HG03442 (cell line): Measurements from ENCODE around the gene PRELP.
"Not testable (repeated sequence)": the region's sequence is repeated elsewhere in the genome, so short reads cannot be mapped to it uniquely, and the experiment has no call there.

ENCODE experiments used
- ATAC-seq: cut with Tn5 transposase; IDR thresholded peaks from one replicate; pipeline ENCODE4 v1.9.1; 2021; ENCODE audit warnings: mild to moderate bottlenecking, moderate library complexity; ENCODE audit not compliant: unreplicated experiment

The PRELP gene

DNA sequence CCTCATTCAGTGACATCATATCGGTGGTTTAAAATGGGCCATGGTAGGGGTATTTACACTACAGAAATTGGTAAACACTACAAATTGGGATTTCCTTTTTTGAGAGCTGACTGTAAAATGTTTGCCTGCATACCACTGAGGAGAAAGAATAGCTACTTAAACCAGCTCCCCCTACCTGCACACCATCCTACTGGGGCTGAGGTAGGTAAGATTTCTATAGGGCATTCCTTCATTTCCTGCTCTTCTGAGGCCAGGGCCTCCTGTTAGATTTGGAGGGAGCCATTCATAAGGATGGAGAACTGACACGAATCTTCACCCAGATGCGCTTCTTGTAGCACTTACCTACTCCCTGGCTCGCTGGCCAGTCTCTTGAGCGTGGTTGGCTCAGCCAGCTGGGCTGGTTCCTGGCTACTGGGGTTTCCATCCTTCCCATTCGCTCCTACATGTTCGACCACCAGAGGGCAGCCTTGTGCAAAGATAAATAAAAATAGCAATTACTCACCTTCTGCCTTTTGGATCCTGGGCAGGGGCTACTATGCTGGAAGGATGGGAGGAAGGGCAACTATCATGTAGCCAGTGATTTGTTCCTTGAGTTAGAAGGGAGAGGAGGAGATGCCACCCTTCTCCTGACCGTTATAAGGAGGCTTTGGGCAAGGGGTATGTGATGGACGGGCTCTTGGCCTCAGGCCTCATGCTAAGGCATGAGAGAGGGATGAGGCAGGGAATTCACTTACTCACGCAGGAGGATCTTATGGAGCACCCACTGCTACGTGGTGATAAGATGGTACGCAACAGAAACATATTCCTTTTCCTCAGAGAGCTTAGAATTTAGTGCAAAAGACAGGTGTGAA, 29.0 kb downstream of the PRELP start:
- no peak for ATAC-seq

DNA sequence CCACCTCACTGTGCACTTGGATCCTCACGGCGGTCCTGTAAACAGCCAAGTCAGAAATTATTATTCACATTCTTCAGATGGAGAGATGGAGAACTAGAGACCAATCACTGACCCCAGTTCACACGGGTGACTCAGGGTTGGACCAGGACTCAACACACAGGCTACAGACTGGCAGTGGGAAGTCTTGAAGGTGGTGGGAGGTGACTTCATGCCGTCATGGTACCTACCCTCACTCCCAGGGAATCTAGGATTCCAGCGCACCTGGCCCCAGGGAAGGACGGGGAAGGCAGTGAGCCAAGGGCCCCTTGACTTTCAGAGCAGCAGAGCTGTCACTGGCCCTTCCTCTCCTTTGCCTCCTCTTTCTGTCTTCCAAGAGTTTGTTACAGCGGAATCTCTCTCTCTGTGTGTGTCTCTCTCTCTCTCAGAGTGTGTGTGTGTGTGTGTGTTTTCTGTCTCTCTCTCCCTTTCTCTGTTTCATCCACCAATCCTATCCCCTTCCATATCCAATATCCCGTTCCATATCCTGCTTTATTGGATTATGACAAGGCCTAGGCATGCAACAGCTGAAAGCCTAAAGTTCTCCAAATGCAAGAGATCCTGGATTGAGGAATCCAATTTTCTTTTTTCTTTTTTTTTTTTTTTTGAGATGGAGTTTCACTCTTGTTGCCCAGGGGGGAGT, 30.1 kb downstream of the PRELP start:
- no peak for ATAC-seq

DNA sequence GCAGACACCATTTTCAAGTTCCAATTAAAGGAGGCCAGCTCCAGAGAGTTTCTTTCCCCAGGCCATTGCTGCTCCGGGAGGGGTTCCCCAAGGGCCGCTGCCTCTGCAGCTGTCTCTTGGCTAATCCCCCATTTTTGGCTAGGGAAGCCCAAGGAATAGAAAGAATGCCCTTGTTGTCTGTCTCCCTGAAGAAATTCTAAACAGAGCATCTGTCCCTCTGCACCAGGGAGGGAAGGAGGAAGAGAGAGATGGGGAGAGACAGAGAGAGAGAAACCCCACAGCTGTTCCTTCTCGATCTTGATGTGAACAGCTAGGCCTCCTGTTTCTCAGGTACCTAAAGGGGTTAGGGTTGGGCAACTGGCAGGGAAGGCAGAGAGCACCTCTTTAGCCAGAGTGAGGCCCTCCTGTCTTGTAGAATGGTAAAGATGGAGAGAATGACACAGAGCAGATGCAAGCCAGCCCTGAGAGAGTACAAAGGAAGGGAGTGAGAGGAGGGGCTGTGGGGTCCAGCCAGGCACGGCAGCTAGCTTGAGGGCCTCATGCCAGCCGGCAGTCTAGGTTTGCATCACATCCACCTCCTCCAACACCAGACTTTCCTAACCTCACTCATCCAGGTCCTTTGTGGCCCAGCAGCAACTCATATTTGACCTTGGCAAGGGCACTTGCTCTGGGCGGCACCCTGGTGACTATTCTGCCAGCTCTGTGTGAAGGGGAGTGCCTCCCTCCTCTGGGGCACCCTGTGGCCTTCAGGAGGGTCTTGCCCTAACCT, 31.4 kb downstream of the PRELP start:
- no peak for ATAC-seq

DNA sequence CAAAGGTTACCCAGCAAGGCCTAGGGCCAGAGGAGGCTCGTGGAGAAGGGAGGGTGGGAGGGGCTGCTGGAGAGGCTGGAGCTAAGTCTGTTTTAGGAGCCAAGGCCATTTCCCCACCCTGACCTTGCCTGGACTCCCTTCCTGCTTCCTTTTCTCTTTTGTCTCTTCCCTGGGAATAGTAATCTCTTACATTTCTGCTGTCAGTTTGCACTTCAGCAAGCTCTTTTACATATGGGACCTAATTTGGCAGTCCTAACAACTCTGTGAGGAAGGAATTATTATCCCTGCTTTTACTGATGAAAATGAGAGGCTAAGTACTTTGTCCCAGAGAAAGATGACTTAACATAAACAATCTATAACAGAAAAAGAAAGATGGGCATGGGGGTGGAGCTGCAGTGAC, 32.2 kb downstream of the PRELP start:
- ATAC-seq = no peak

DNA sequence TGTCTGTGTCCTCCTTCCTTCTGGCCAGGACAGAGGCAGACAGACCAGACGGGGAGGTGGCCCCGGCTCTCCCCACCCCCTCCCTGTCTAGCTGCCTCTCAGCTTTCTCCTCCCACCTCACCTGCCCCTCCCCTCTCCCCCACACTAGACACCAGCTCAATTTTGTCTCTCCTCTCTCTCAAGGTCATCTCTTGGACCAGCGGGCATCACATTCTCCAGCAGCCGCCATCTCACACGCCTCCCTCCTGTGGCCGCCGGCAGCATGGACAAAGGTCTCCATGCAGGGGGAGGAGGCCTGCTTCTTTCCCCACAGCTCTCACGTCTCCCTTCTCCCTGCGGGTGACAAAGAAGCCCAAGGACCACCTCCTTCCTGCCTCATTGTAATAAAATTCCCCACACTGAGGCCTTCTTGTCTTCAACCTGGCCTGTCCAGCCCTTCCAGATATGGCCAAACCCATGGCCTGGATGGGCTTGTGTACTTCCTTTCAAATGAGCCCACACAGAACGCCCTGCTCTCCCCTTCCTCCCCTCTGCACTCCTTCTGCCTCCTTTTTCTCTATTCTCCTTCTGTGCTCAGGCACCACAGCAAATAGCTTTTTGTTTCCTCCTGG, 33.0 kb downstream of the PRELP start:
- ATAC-seq = no peak

DNA sequence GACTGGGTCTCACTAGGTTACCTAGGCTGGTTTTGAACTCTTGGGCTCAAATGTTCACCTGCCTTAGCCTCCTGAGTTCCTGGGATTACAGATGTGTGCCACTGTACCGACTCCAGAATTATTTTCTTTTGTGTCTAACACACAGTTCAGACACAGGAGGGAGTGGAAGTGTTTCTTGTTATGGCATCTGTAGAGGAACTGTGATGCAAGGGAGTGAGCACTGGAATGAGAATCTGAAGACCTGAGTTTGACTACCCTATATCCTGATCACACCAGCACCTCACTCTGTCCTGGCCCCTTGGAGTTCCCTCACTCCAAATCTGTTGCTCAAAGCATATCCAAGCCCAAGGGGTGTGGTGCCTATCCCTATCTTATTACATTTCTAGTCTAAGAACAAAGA, 33.5 kb downstream of the PRELP start:
- no peak for ATAC-seq

DNA sequence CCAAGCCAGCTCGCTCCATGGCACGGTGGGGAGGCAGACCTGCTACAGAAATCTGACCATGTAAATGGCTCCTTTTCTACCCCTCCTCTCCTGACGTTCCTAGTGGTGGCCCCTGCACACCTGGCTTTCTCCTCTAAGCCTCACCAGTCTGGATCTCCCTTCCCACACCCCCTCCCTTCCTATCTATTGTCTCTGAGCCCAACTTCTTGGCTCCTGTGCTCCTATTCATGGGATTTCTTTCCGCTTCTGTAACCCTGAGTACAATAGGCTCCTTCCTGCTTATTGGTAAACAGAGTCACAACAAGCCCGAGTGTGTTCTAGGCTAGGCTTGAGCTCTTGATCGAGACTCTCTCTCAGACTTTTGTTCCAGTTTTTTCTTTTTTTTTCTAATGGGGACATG, 35.9 kb downstream of the PRELP start:
- ATAC-seq = no peak

DNA sequence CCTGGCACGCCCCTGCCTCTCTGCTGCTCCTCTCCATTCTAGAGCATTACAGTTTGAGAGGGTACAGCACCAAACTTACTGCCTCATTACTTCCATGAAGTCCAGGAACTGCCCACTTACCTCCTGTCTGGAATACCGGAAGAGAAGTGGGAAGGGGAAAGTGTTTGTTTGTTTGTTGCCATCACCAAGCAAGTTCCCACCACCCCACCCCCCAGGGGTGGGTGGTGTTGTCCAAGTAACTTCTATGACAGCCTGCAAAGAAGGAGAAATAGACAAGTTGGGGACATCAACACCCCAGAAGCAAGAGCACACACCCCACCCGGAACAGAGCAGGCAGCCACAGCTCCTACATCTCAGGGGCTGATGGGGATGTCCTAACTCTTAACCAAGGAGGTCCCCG, 36.3 kb downstream of the PRELP start:
- no peak for ATAC-seq

DNA sequence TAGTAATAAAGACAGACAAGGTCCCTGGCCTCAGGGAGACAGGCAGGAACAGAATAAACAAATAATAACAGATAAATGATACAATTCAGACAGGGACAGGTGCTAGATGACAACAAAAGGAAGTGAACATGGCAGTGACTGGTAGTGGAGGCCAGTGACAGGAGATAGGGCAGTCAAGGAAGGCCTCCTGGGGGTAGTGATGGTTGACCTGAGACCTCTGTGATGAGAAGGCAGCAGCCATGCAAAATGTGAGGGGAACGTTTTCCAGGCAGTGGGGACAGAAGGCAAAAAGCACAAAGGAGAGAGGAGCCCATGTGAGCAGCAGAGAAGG, 36.9 kb downstream of the PRELP start:
- no peak for ATAC-seq

DNA sequence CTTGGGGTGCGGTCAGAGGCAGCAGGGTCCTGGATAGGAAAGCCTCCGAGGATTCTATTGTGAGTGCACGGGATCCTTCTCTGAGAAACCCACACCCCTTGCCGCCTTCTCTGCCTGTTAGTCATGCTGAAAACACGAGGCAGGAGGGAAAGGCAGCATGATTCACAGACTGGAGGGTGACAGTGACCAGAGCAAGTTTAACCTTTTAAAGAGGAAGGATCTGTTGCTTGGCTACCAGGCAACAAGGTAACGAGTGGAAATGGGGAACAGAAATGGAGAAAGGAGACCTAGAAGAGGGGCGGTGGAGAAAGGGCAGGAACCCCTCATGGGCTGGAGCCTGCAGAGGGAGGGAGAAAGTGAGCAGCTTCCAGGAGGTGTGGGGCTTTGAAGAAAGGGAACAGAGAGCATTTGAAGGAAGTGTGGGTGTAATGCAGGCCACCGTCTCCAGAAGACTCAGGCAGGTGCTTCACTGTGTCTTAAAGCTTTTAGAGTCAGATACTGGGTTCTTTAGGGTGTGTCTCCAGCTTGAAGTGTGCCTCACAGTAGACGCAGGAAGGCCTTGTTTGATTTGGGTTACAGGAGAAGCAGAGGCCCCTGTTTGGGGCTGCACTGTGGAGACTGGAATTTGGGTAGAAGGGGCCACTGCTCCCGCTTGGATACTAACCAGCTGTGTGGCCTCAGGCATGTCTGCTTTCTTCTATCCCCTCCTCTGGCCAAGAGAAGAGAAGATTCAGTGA, 37.4 kb downstream of the PRELP start:
- ATAC-seq = no peak

DNA sequence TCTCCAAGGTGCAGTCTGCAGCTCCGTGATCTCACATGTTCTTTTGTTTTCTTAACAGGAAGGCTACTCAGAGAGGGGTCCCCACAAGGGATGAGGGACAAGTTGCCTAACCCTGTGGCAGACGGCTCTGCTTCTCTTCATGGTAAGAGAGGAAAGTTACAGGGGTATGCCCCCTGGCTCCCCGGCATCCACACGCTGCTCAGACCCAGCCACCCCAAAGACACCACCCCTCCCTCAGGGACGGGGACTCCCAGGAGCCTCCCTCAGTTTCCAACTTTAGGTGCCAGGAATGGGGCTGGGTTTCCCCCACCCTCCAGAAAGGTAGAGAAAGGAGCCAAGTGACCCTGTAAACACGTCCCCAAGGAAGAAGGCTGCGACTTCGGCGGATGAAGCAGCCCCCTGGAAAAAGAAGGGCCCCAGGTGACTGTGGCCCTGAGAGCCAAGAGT, 38.0 kb downstream of the PRELP start:
- no peak for ATAC-seq

DNA sequence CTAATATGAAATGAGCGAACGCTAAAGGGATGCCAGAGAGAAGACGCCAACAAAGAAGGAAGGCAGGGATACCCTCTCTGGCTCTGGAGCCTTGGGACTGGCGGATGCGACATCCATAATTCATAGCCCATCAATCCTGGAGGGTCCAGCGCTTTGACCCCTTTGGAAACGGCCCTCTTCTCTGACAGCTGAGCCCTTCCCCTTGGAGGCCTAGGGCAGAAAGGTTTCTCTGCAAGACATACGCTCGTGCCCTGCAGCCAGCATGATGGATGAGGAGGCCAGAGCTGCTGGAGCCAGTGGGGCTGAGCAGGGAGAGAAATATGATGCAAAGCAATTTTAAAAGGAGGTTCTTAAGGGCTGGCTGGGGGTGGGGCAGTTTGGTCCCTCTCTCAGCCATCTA, 40.6 kb downstream of the PRELP start:
- ATAC-seq = no peak

DNA sequence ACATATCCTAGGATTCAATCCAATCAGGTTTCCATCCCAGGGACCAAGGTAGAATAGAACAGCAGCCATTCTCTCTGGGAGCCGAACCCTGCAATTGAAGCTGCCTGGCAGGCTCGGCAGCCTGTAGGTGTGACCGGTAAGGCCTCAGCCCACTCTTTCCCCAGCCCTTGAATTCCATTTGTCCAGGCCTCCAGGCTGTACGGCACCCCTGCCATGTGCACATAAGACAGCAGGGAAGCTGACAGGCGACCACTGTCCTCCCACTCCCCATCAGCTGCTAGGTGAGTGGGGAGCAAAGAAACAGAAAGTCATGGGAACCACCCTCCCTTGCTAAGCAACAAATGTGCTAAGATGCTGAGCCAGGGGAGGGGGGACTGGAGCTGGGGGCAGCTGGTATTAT, 41.3 kb downstream of the PRELP start:
- ATAC-seq = no peak

DNA sequence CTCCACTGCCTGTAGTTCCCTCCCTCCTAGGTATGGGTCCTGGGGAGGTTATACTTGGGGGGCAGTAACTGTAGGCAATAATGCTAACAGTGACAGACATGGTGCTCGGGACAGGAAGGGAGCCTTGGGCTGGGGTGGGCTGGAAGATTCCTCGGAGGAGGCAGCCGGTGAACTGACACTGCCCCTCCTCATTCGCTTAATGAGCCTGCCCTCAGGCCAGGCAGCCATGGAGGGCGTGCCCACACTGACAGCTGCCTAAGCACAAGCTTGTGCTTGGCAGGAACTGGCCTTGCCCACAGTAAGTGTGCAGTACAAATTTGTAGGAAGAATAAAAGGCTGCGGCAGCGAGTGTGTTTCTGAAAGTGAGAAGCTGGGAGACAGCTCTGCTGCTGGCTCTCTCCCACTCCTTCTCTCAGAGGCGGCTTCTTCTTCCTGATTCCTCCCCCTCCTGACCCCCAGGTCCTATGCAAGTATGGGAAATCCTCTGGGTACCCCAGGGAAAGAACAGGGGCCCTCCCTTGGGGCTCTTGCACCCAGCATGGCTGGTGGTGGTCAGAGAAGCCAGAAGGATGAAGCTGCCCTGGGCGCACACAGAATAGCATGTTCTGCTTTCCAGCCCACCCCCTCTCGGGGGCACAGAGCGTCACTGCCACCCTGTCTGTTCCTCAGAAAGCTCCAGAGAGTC, 42.0 kb downstream of the PRELP start:
- no peak for ATAC-seq

DNA sequence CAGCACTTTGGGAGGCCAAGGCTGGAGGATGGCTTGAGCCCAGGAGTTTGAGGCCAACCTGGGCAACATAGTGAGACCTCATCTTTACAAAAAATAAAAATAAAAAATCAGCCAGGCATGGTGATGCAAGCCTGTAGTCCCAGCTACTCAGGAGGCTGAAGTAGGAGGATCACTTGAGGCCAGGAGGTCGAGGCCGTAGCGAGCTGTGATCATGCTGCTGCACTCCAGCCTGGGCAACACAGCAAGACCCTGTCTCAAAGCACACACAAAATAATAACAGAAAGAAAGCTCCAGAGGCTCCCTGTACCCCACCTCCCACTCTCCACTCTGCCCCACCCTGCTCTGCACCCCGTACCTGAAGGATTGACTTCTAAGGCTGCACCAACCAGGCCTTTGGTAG, 42.5 kb downstream of the PRELP start:
- not testable (repeated sequence) for ATAC-seq

DNA sequence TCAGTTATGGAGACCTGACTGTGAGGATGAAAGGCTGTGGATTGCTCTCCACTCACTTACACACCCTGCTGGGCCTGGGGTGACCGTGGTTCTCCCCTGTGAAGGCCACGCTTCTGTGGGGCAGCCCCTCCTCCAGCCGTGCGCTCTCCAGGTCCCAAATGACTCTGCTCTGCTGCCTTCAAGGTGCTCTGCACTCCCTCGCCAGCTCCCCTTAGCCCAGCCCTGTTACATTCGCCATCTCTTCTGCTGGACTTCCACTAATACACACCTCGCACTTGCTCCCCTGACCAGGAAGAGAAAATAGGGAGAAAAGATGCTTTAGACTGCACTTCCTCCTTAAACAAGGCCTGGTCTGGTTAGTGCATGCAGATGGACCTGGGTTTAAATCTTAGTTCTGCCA, 42.9 kb downstream of the PRELP start:
- ATAC-seq = no peak

DNA sequence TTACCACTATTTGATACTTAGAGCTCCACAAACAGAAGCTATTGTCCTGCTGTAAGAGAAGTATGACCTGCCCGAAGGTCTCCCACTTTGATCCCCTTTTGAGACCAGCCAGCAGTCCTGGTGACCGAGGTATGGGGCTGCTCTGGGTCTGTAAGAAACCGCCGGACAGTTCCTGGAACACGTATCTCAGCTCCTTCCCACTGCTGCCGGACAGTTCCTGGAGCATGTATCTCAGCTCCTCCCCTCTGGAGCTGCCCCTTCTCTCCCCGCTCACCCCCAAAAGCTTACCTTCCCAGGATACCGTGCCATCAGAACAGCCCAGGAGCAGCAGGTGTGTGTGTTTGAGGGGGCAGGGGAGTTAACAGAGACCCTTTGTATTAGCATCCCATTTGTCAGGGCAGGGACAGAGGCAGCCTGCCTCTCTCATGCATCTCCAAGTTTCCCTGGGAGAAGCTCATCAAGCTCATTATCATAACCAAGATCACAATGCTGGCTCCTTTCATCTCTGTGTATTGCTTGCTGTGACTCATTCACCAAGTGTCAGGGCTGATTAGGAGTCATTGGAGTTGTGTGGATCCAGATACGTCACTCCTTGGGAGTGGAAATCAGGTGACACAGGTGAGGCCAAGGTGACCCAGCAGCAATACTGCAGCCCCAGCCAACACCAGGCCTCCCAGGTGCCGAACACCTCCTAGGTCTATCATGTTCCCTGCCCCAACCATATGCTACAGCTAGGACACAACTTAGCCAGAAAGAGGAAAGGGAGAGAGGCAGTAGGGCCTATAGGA, 43.6 kb downstream of the PRELP start:
- no peak for ATAC-seq

DNA sequence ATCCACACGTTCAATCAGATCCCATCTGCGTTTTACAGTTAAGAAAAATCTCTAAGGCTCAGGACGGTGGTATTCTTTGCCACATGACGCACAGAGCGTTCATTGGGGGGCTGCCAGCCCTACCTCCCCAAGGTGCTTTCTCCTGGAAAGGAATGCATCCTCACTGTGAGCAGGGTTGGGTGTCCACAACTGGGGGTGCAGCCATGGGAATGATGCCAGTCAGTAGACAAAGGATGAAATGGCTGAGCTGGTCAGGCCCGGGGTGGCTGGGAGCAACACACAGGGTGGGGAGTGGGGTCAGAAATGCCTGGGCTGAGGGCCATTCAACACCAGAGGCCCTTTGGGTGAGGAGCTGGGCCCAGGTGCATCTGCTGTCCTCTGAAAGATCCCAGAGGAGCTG, 44.3 kb downstream of the PRELP start:
- no peak for ATAC-seq

DNA sequence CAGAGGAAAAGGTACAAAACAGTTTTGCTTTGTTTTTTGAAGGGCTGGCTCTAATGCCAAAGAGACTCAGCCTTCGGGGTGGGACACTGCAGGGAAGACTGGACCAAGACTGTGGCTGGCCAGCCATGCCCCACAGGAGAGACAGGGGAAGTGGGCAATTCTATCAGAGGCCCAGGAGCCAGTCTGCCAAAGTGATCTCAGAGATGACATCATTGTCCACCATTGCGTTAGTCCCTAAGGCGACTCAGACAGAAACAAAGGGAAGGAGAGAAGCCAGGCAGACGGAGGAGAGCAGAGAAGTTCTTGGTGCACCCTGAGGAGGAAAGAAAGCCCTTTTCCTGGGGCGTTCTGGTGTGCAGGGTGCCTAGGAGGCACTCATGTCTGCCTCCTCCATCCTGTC, 44.7 kb downstream of the PRELP start:
- no peak for ATAC-seq
